GM23248 (cell line): Measurements from ENCODE around the gene PLEKHG4B. TPM values are rescaled to one million over a fixed set of nuclear protein-coding genes. Genes with fewer than 3 reads are reported as not detected.
"Not testable (repeated sequence)": the region's sequence is repeated elsewhere in the genome, so short reads cannot be mapped to it uniquely, and the experiment has no call there.

Source experiments
- DNase-seq: peaks from one replicate; pipeline ENCODE4 v3.0.0-alpha.2; 2015
- H2AFZ ChIP-seq: fragments of 200-600 bp; sonication (generic); 2 replicates; pipeline ENCODE4 v1.6.1; 2016; ENCODE audit warnings: antibody characterized with exemption
- H3F3A ChIP-seq: fragments of 200-600 bp; sonication (generic); 2 replicates; pipeline ENCODE4 v1.6.1; 2016; ENCODE audit warnings: mild to moderate bottlenecking, antibody characterized with exemption, mixed run types; ENCODE audit not compliant: insufficient read depth
- H3K27ac ChIP-seq: fragments of 200-600 bp; sonication (generic); 2 replicates; pipeline ENCODE4 v1.5.1; 2016; ENCODE audit warnings: mild to moderate bottlenecking
- H3K27me3 ChIP-seq: fragments of 200-600 bp; sonication (generic); replicated peaks from 2 replicates; pipeline ENCODE4 v1.6.1; 2016; ENCODE audit warnings: mild to moderate bottlenecking; ENCODE audit not compliant: insufficient read depth
- H3K36me3 ChIP-seq: fragments of 200-600 bp; sonication (generic); 2 replicates; pipeline ENCODE4 v1.6.1; 2016; ENCODE audit warnings: low read depth, mild to moderate bottlenecking
- H3K4me1 ChIP-seq: fragments of 200-600 bp; sonication (generic); 2 replicates; pipeline ENCODE4 v1.6.1; 2016; ENCODE audit warnings: mild to moderate bottlenecking; ENCODE audit not compliant: insufficient read depth
- H3K4me2 ChIP-seq: fragments of 200-600 bp; sonication (generic); one replicate; pipeline ENCODE4 v1.6.1; 2016; ENCODE audit warnings: mild to moderate bottlenecking; ENCODE audit not compliant: unreplicated experiment
- H3K4me3 ChIP-seq: fragments of 200-600 bp; sonication (generic); 2 replicates; pipeline ENCODE4 v1.5.1; 2016; ENCODE audit warnings: mild to moderate bottlenecking
- H3K79me2 ChIP-seq: fragments of 200-600 bp; sonication (generic); 2 replicates; pipeline ENCODE4 v1.6.1; 2016; ENCODE audit warnings: mild to moderate bottlenecking; ENCODE audit not compliant: insufficient read depth
- H3K9ac ChIP-seq: fragments of 200-600 bp; sonication (generic); 2 replicates; pipeline ENCODE4 v1.6.1; 2016; ENCODE audit warnings: mild to moderate bottlenecking
- H3K9me2 ChIP-seq: fragments of 200-600 bp; sonication (generic); 2 replicates; pipeline ENCODE4 v1.6.1; 2016; ENCODE audit warnings: mixed run types, mild to moderate bottlenecking, moderate library complexity; ENCODE audit not compliant: insufficient read depth
- H3K9me3 ChIP-seq: fragments of 200-600 bp; sonication (generic); one replicate; pipeline ENCODE4 v1.6.1; 2017; ENCODE audit warnings: low read depth
- H4K20me1 ChIP-seq: fragments of 200-600 bp; sonication (generic); 2 replicates; pipeline ENCODE4 v1.6.0; 2016; ENCODE audit not compliant: insufficient read depth
- EZH2 ChIP-seq: fragments of 200-600 bp; sonication (generic); IDR thresholded peaks from 2 replicates; pipeline ENCODE4 v1.6.1; 2018; ENCODE audit warnings: antibody characterized with exemption, mild to moderate bottlenecking; ENCODE audit not compliant: insufficient read depth, poor library complexity, severe bottlenecking
- EZH2phosphoT487 ChIP-seq: fragments of 200-600 bp; sonication (generic); IDR thresholded peaks from 2 replicates; pipeline ENCODE4 v1.6.1; 2018; ENCODE audit warnings: antibody characterized with exemption, moderate library complexity, mild to moderate bottlenecking, low read depth; ENCODE audit not compliant: insufficient read depth
- WGBS, 2 experiments: methylation state at CpG; one replicate each; pipeline ENCODE4 v1.1.6; 2015 to 2017; ENCODE audit warnings: low lambda C conversion rate in 2 of 2, low coverage in 1 of 2; ENCODE audit errors: missing lambda C conversion rate in 2 of 2; 5-methylcytosine and 5-hydroxymethylcytosine counted together
- in situ Hi-C: fragments of 300-500 bp; cut with MboI; formaldehyde crosslinking; loops from 2 replicates; pipeline ENCODE4 v1.15.0; 2020
- polyA plus RNA-seq: library from polyadenylated mRNA; unstranded; fragments of >200 nt; fragmentation: Nextera tagmentation; extraction: Ambion mirVana; gene quantifications from 2 replicates; pipeline ENCODE4 v1.2.1, GENCODE V29; 2016
- total RNA-seq: library from RNA; depleted of rRNA; stranded (reverse); fragments of >200 nt; shearing (Covaris generic); gene quantifications from 2 replicates; pipeline ENCODE4 v1.2.3, GENCODE V29; 2014

PLEKHG4B gene
- total and polyA plus RNA-seq, 2 experiments from 2014 or later: not detected

DNA sequence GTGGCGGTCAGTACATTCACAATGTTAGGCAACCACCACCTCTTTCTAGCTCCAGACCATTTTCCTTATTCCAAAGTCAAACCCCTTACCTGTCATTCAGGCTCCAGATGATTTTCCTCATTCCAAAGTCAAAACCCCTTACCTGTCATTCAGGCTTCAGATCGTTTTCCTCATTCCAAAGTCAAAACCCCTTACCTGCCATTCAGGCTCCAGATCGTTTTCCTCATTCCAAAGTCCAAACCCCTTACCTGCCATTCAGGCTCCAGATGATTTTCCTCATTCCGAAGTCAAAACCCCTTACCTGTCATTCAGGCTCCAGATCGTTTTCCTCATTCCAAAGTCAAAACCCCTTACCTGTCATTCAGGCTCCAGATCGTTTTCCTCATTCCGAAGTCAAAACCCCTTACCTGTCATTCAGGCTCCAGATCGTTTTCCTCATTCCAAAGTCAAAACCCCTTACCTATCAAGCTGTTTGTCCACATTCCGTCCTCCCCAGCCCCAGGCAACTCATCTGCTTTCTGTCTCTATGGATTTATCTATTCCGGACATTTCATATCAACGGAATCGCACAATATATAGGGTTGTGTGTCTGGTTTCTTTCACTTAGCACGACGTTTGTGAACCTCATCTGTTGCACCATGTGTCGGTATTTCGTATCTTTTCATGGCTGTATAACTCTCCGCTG, 5.2 kb downstream of the PLEKHG4B start:
- in situ Hi-C loops: no loop called here
- Histone ChIP-seq H3K36me3 (no peaks in the 10 kb centered on the region), H3K9ac (no peak overlapping the region), H2AFZ (no peak overlapping the region), H3K79me2 (no peaks in the 10 kb centered on the region), H3K9me2 (no peaks in the 10 kb centered on the region), H3K4me3 (no peak overlapping the region), H3K27me3 (peaks cover 68% of the 10 kb centered on the region), H3K27ac (no peak overlapping the region), H3F3A (no peaks in the 10 kb centered on the region), H3K4me2 (no peak overlapping the region), H3K9me3 (no peaks in the 10 kb centered on the region), H4K20me1 (no peaks in the 10 kb centered on the region), H3K4me1 (no peaks in the 10 kb centered on the region)
- no peak for TF ChIP-seq EZH2
- DNase-seq: no peak
- WGBS, 2 experiments: 51 to 57% methylated on average over 15 to 17 of the region's 17 CpGs

DNA sequence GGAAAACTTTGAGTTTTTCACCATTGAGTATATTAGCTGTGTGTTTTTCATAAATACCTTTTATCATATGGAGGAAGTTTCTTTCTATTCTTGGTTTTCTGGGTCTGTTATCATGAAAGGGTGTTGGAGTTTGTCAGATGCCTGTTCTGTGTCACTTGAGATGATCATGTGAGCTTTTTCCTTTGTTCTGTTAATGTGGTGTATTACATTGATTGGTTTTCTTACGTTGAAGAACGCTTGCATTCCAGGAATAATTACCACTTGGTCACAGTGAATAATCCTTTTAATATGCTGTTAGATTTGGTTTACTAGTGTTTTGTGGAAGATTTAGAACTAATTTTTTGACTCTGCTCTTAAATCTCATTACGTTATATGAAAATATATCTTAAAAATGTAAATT, 7.8 kb downstream of the PLEKHG4B start:
- Histone ChIP-seq H3K27ac (no peak overlapping the region), H3K36me3 (no peaks in the 10 kb centered on the region), H3K4me3 (no peak overlapping the region), H3K9me3 (no peaks in the 10 kb centered on the region), H3K27me3 (peaks cover 68% of the 10 kb centered on the region), H3K4me1 (no peaks in the 10 kb centered on the region), H3K9me2 (no peaks in the 10 kb centered on the region), H3K9ac (no peak overlapping the region), H4K20me1 (no peaks in the 10 kb centered on the region), H3K4me2 (no peak overlapping the region), H3F3A (no peaks in the 10 kb centered on the region), H3K79me2 (no peaks in the 10 kb centered on the region), H2AFZ (no peak overlapping the region)
- no peak for DNase-seq
- in situ Hi-C loops: no loop called here
- no peak for TF ChIP-seq EZH2phosphoT487
- no peak for TF ChIP-seq EZH2
- WGBS, 2 experiments: 8 to 21% methylated on average over 3 of the region's 3 CpGs

DNA sequence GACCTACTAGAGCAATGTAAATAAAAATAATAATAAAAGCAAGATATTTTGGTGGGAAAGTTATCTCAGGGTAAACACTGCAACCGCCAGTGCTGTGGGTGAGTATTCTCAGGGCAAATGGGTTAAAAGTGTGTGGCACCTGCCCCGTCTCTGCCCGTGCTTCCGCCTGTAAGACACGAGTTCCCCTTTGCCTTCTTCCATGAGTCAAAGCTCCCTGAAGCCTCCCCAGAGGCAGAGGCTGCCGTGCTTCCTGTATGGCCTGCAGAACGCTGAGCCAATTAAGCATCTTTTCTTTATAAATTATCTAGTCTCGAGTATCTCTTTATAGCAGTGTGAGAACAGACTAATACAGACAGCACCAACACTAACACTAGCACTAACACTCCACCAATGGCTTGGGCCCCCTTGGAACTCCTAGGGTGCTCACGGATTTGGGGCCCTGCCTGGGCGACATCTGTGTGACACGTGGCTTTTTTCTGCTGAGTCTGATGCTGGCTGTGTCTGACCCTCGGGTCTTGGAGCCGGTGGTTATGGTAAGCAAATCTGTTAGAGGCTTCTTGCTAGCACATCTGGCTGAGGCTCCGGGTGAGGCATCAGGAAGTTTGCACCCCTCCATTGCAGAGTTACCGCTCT, 10.6 kb downstream of the PLEKHG4B start:
- Histone ChIP-seq H3K9me3 (no peaks in the 10 kb centered on the region), H3K27me3 (peaks cover 65% of the 10 kb centered on the region), H3K9ac (no peak overlapping the region), H3K4me3 (no peak overlapping the region), H3K27ac (no peak overlapping the region), H3K4me2 (no peak overlapping the region), H4K20me1 (no peaks in the 10 kb centered on the region), H3K9me2 (no peaks in the 10 kb centered on the region), H3F3A (no peaks in the 10 kb centered on the region), H3K79me2 (no peaks in the 10 kb centered on the region), H3K36me3 (no peaks in the 10 kb centered on the region), H3K4me1 (no peaks in the 10 kb centered on the region), H2AFZ (no peak overlapping the region)
- WGBS, 2 experiments: 3 to 5% methylated on average over 15 of the region's 15 CpGs
- in situ Hi-C loops: no loop called here
- TF ChIP-seq EZH2: no peak
- no peak for TF ChIP-seq EZH2phosphoT487
- peak; percentile 34 for DNase-seq

DNA sequence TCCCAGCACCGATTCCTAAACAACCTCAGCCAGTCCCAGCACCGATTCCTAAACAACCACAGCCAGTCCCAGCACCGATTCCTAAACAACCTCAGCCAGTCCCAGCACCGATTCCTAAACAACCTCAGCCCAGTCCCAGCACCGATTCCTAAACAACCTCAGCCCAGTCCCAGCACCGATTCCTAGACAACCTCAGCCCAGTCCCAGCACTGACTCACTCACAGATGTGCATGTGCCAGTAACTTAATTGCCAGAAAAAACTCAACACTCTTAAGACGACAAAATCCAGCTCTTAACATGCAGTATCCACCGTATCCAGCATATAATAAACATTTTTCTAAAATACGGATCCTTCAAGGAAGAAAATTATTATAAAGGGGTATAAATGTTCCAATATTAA, 12.1 kb downstream of the PLEKHG4B start:
- in situ Hi-C loops, H3K4me1 ChIP-seq, H3K36me3 ChIP-seq, H3K9me2 ChIP-seq, H3K9me3 ChIP-seq, H3K79me2 ChIP-seq, H3K27ac ChIP-seq, H3F3A ChIP-seq, H2AFZ ChIP-seq, H3K9ac ChIP-seq, H3K4me3 ChIP-seq, H3K4me2 ChIP-seq, H4K20me1 ChIP-seq: not testable (repeated sequence)
- H3K27me3 ChIP-seq: peaks cover 58% of the 10 kb centered on the region
- WGBS, 2 experiments: 2 to 5% methylated on average over 7 to 9 of the region's 9 CpGs
- peak; percentile 58 for DNase-seq

DNA sequence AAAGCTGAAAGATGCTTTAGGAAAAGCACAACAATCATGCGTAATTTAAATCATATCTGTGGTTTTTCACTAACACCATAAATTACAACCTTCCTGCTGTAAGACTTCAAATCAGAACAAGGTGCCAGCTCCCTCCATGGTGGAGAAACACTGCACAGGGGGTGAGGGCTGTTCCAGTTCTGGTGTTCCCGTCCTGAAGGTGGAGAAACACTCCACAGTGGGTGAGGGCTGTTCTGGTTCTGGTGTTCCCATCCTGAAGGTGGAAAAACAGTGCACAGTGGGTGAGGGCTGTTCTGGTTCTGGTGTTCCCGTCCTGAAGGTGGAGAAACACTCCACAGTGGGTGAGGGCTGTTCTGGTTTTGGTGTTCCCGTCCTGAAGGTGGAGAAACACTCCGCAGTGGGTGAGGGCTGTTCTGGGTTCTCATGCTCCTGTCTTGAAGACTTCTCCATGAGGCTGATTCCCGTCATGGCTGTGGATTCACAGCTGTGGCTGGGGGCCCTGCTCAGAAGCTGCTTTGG, 12.9 kb downstream of the PLEKHG4B start:
- H4K20me1 ChIP-seq: no peaks in the 10 kb centered on the region

More for the DNA sequence above, 12.9 kb downstream of the PLEKHG4B start:
- TF ChIP-seq EZH2phosphoT487 (no peak), EZH2 (no peak)
- Histone ChIP-seq H3K9me3 (no peaks in the 10 kb centered on the region), H2AFZ (no peak overlapping the region), H3F3A (no peaks in the 10 kb centered on the region), H3K27ac (no peak overlapping the region), H3K27me3 (peaks cover 51% of the 10 kb centered on the region), H3K79me2 (no peaks in the 10 kb centered on the region), H3K36me3 (no peaks in the 10 kb centered on the region), H3K9me2 (no peaks in the 10 kb centered on the region), H3K4me3 (no peak overlapping the region), H3K9ac (no peak overlapping the region), H3K4me2 (no peak overlapping the region), H3K4me1 (no peaks in the 10 kb centered on the region)
- in situ Hi-C loops: no loop called here
- WGBS, 2 experiments: 50 to 59% methylated on average over 6 of the region's 6 CpGs
- DNase-seq: no peak
